GM12872 (cell line): Measurements from ENCODE around the gene GFER.

ENCODE experiments used
- TF ChIP-seq, protein P1 (sequence below): IDR thresholded peaks from 3 replicates; pipeline ENCODE4 v1.5.1; 2011; ENCODE audit warnings: low read depth, mild to moderate bottlenecking, low read length, moderate library complexity; ENCODE audit not compliant: insufficient read depth

GFER gene

DNA sequence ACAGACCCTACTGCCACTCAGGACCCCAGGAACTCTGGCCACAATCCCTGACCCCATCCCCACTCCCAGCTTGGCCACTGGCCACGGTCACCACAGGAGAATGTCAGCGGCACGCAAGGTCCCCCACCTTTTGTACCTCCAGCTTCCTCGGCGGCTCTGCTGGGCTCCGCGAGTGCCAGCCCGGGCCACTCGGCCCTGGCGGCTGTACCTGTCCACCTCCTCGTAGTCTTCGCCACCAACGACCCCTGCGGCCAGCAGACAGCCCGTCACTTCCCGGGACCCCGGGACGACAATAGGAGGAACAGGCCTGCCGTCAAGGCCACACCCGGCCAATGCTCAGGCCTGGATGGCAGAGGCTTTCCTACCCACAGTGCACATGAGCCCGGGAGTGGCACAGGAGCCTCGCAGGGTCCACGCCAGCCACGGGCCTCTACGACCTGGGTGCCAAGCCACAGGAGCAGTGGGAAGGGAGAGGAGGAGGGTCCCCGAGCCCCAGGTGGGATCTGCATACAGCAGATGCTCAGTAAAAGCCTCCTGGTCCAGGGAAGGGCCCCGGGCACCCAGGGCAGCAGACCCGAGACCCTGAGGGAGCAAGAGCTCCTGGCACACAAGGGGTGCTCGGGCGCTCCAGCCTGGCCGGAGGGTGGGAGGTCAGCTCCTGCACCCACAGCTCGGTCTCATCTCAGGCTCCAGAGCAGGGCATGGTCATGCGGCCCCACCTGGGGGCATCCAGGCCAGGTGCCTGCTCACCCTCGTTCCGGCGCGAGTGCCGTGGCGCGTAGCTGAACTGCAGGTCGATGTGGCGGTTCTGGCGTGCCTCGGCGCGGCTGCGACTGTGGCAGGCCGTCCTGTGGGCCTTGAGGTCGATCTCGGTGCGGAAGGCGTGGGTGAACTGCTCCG is 17.7 kb downstream of the GFER start:
- TF ChIP-seq, protein P1, sequence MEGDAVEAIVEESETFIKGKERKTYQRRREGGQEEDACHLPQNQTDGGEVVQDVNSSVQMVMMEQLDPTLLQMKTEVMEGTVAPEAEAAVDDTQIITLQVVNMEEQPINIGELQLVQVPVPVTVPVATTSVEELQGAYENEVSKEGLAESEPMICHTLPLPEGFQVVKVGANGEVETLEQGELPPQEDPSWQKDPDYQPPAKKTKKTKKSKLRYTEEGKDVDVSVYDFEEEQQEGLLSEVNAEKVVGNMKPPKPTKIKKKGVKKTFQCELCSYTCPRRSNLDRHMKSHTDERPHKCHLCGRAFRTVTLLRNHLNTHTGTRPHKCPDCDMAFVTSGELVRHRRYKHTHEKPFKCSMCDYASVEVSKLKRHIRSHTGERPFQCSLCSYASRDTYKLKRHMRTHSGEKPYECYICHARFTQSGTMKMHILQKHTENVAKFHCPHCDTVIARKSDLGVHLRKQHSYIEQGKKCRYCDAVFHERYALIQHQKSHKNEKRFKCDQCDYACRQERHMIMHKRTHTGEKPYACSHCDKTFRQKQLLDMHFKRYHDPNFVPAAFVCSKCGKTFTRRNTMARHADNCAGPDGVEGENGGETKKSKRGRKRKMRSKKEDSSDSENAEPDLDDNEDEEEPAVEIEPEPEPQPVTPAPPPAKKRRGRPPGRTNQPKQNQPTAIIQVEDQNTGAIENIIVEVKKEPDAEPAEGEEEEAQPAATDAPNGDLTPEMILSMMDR = no peak

DNA sequence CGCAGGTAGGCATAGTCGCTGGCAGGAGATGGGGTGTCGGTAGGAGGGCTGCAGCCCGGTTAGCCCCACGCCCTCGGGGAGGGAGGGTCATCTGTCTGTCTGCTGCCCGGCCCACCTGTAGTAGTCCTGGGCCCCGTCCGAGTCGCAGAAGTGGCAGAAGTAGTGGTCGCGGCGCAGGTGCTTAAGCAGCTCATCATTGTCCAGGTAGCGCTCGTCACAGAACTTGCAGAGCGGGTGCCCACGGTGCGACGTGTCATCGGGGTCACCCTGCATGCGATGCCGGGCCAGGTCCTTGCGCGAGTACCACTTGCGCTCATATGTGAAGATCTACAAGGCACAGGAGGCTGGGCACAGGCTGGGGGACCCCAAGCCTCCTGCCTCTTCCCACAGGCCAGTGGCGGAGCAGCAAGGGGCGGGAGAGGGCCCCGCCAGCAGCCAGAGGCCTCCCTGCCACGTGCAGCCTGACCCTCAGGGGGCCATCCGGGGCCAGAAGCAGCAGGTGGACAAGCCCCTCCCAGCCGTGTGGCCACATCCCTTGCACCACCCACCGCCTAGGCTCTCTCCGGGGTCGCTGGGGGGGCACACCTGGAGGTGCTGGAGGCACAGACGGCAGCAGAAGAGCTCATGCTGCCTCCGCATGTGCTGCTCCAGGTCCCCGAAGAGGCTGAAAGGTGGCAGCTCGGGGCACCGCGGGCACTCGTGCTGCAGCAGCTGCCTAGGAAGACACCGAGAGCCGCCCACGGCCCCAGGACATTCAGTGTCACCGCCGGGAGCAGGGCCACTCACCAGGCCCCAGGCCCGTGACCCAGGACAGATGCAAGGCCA is 18.6 kb downstream of the GFER start:
- TF ChIP-seq, protein P1 = no peak

DNA sequence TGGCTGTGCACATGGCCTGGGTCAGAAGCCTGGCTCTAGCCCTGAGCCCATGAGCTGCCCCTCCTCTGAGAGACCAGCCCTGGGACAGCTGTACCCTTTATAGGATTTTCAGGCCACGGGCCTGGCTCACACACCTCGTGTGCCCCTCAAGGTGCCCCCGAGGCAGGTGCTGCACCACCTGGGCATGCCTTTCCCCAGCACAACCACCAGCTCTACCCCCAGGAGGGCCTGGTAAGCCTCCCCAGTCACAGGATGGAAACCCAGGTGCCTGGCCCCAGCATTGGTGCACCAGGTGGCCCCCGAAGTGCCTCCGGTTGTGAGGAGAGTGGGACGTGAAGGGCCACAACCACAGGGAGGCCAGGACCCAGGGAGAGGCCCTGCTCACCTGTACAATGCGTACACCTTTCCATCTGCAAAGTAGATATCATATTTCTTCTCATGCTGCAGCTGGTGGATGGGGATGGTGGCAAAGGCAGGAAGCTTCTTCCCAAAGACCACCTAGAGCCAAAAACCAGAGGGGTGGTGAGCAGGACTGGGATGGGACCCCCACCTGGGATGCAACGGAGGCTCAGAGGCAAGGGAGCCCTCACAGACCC is 19.3 kb downstream of the GFER start:
- TF ChIP-seq, protein P1 = no peak

DNA sequence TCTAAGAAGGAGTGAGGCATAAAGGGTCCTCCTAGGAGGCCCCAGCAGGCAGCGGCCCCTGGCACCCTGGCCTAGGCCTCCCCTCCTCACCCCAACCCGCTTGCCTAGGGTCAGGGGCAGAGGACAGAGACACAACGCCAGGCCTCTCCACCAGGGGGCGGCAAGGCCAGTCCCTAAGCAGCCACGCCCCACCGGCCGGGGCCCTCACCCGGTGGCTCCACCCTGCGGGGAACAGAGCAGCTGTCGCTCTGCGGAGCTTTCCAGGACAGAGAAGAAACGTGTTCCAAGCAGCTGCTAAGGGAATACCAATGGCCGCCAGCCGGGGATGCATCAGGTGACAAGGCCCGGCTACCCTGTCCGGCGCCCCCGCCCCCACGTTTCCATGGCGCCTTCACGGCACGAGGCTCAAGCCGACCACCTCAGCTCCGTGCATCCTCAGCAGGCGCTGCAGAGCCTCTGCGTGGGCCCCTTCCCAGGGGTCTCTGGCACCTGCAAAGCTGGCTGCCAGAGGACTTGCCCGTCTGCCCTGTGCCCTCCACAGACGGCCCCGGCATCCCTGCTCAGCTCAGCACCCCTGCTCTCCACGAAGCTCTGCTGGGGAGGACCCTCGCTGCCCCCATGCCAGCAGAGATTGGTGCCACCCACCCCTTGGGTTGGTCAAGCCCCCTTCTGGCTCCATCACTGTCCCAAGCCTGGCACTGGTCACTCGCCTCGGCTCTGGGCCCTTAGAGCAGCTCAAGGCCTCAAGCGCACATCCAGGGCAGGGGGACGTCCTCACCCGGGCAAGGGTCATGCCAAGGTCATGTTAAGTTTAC is 20.0 kb downstream of the GFER start:
- TF ChIP-seq, protein P1 = peak; percentile 98

DNA sequence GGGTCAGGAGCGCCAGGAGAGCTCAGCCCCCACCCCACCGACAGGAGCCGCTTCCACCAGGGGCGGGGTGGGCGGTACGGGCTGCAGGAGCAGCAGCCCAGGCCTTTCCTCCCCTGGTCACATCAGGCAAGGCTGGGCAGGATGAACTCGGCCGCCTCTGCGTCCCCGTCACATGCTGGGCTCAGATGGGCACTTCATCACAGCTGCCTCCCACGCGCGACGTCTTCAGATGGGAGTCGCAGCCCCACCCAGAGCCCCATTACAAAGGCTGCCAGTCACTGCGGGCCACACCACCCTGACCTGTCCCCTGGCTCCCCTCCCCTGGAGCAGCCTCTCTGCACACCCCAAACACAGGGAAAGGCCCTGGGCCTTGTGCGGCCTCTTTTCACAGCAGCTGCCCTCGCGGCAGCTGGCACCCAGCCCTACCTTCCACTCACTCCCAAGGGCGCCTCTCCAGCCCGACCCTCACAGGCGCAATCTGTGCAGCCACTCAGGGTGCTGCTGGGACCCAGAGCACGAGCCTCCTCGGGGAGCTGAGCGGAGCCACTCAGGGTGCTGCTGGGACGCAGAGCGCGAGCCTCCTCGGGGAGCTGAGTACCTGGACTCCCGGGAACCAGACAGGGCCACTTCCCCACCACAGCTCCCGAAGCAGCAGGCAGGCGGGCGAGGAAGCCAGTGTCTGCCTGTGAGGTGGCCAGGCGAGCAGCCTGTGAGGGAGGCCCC is 21.0 kb downstream of the GFER start:
- TF ChIP-seq, protein P1 = no peak

DNA sequence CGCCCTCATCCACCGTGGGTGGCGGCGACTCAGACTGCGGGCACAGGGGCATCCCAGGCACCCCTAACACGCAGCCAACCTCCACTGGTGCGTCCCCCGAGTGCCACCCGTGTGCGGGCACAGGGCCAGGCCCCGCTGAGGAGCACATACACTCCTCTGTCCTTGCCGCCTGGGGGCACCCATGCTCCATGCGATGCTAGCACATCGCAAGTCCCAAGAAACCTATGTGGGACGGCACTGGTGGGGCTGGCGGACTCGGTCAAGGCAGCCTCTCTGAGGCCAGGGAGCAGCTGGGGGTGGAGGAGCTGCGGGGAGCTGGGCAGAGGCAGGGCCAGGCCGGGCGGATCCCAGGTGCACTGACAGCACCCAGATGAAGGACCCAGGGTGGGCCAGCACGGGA is 21.7 kb downstream of the GFER start:
- TF ChIP-seq, protein P1 = peak; percentile 63
